H9 (cell line): ENCODE data around the gene RARS2. TPM values are rescaled to one million over a fixed set of nuclear protein-coding genes. Genes with fewer than 3 reads are reported as not detected.

Source experiments
- DNase-seq: peaks from one replicate; pipeline ENCODE4 v3.0.0-alpha.2; 2017
- H2AFZ ChIP-seq: one replicate; pipeline ENCODE4 v1.6.1; 2013; ENCODE audit warnings: mild to moderate bottlenecking, low read length, control low read depth, moderate library complexity
- H2AK5ac ChIP-seq: 2 replicates; pipeline ENCODE4 v1.6.1; 2013; ENCODE audit warnings: low read length, control low read depth, mixed read lengths; ENCODE audit not compliant: insufficient read length
- H2BK120ac ChIP-seq: one replicate; pipeline ENCODE4 v1.6.1; 2013; ENCODE audit warnings: low read depth, mild to moderate bottlenecking, low read length, control low read depth, inconsistent platforms; ENCODE audit not compliant: poor library complexity, severe bottlenecking
- H2BK12ac ChIP-seq: 2 replicates; pipeline ENCODE4 v1.6.1; 2013; ENCODE audit warnings: low read length, control low read depth, mixed read lengths, low read depth; ENCODE audit not compliant: insufficient read length
- H2BK15ac ChIP-seq: 2 replicates; pipeline ENCODE4 v1.6.1; 2013; ENCODE audit warnings: low read depth, low read length, control low read depth
- H2BK20ac ChIP-seq: one replicate; pipeline ENCODE4 v1.6.1; 2013; ENCODE audit warnings: low read depth, mild to moderate bottlenecking, low read length, control low read depth, inconsistent platforms; ENCODE audit not compliant: poor library complexity, severe bottlenecking
- H2BK5ac ChIP-seq: 2 replicates; pipeline ENCODE4 v1.6.1; 2013; ENCODE audit warnings: low read length, control low read depth, mixed read lengths; ENCODE audit not compliant: insufficient read length
- H3K14ac ChIP-seq: 2 replicates; pipeline ENCODE4 v1.6.1; 2013; ENCODE audit warnings: low read length, control low read depth; ENCODE audit not compliant: insufficient read depth
- H3K18ac ChIP-seq: 2 replicates; pipeline ENCODE4 v1.6.1; 2013; ENCODE audit warnings: low read depth, mild to moderate bottlenecking, mixed read lengths, low read length, control low read depth; ENCODE audit not compliant: insufficient read length
- H3K23ac ChIP-seq: 2 replicates; pipeline ENCODE4 v1.6.1; 2013; ENCODE audit warnings: low read length, control low read depth, mixed read lengths, low read depth; ENCODE audit not compliant: insufficient read length
- H3K23me2 ChIP-seq: 2 replicates; pipeline ENCODE4 v1.6.1; 2013; ENCODE audit warnings: low read depth, mild to moderate bottlenecking, mixed read lengths, low read length, control low read depth; ENCODE audit not compliant: insufficient read length, poor library complexity, severe bottlenecking
- H3K27ac ChIP-seq: 2 replicates; pipeline ENCODE4 v1.5.1; 2013; ENCODE audit warnings: low read length, control low read depth, mixed read lengths, low read depth; ENCODE audit not compliant: insufficient read length
- H3K27me3 ChIP-seq: 2 replicates; pipeline ENCODE4 v1.6.1; 2013; ENCODE audit warnings: low read length, control low read depth, inconsistent platforms; ENCODE audit not compliant: insufficient read depth
- H3K4ac ChIP-seq: 2 replicates; pipeline ENCODE4 v1.6.1; 2013; ENCODE audit warnings: low read depth, mild to moderate bottlenecking, control low read depth, inconsistent platforms, low read length, moderate library complexity
- H3K4me1 ChIP-seq: 2 replicates; pipeline ENCODE4 v1.6.1; 2013; ENCODE audit warnings: low read length, control low read depth, inconsistent platforms; ENCODE audit not compliant: insufficient read depth
- H3K4me2 ChIP-seq: 2 replicates; pipeline ENCODE4 v1.6.1; 2013; ENCODE audit warnings: low read length, control low read depth, mixed read lengths; ENCODE audit not compliant: insufficient read length, insufficient read depth
- H3K56ac ChIP-seq: 2 replicates; pipeline ENCODE4 v1.6.1; 2013; ENCODE audit warnings: low read depth, mild to moderate bottlenecking, mixed read lengths, low read length, control low read depth; ENCODE audit not compliant: insufficient read length
- H3K79me1 ChIP-seq: 2 replicates; pipeline ENCODE4 v1.6.1; 2013; ENCODE audit warnings: low read depth, mild to moderate bottlenecking, moderate library complexity, low read length, control low read depth, inconsistent platforms; ENCODE audit not compliant: insufficient read depth, poor library complexity, severe bottlenecking
- H3K79me2 ChIP-seq: 2 replicates; pipeline ENCODE4 v1.6.1; 2013; ENCODE audit warnings: low read length, control low read depth, inconsistent platforms; ENCODE audit not compliant: insufficient read depth
- H3K9ac ChIP-seq: 2 replicates; pipeline ENCODE4 v1.6.1; 2013; ENCODE audit warnings: low read length, control low read depth, mixed read lengths; ENCODE audit not compliant: insufficient read length; ENCODE audit errors: extremely low read depth
- H3K9me3 ChIP-seq: one replicate; pipeline ENCODE4 v1.6.1; 2013; ENCODE audit warnings: low read depth, low read length, inconsistent platforms; ENCODE audit not compliant: control insufficient read depth
- H3T11ph ChIP-seq: one replicate; pipeline ENCODE4 v1.6.1; 2013; ENCODE audit warnings: mild to moderate bottlenecking, low read length, control low read depth, inconsistent platforms
- H4K20me1 ChIP-seq: one replicate; pipeline ENCODE4 v1.6.1; 2013; ENCODE audit not compliant: control insufficient read depth, insufficient read length, insufficient read depth
- H4K5ac ChIP-seq: 2 replicates; pipeline ENCODE4 v1.6.1; 2013; ENCODE audit warnings: low read depth, mild to moderate bottlenecking, mixed read lengths, low read length, control low read depth; ENCODE audit not compliant: insufficient read length
- H4K8ac ChIP-seq: replicated peaks from 2 replicates; pipeline ENCODE4 v1.6.1; 2013; ENCODE audit warnings: low read length, control low read depth, mixed read lengths, low read depth; ENCODE audit not compliant: insufficient read length
- H4K91ac ChIP-seq: 2 replicates; pipeline ENCODE4 v1.6.1; 2013; ENCODE audit warnings: low read depth, mild to moderate bottlenecking, moderate library complexity, mixed read lengths, low read length, control low read depth; ENCODE audit not compliant: insufficient read length
- H3K27ac Mint-ChIP-seq, 3 experiments: 2 replicates in 2 of 3; 3 replicates in 1 of 3; pipeline ENCODE4 v1.8.0; 2020 to 2021; ENCODE audit warnings: mixed read lengths in 3 of 3, mild to moderate bottlenecking in 1 of 3, moderate library complexity in 1 of 3
- H3K27me3 Mint-ChIP-seq: 2 replicates; pipeline ENCODE4 v1.8.0; 2021; ENCODE audit warnings: low read depth, mild to moderate bottlenecking, moderate library complexity, mixed read lengths
- H3K36me3 Mint-ChIP-seq, 3 experiments: 2 replicates in 2 of 3; 3 replicates in 1 of 3; pipeline ENCODE4 v1.8.0; 2020 to 2021; ENCODE audit warnings: low read depth in 3 of 3, mixed read lengths in 3 of 3; ENCODE audit not compliant: insufficient read depth in 1 of 3
- H3K4me1 Mint-ChIP-seq, 2 experiments: 2 replicates each; pipeline ENCODE4 v1.8.0; 2020; ENCODE audit warnings: mixed read lengths in 2 of 2
- H3K4me3 Mint-ChIP-seq, 2 experiments: 2 replicates in 1 of 2; 3 replicates in 1 of 2; pipeline ENCODE4 v1.8.0; 2020 to 2021; ENCODE audit warnings: mild to moderate bottlenecking in 2 of 2, mixed read lengths in 2 of 2, moderate library complexity in 1 of 2
- H3K9me3 Mint-ChIP-seq, 2 experiments: 2 replicates in 1 of 2; 3 replicates in 1 of 2; pipeline ENCODE4 v1.8.0; 2020; ENCODE audit warnings: mild to moderate bottlenecking in 2 of 2, mixed read lengths in 2 of 2, moderate library complexity in 1 of 2
- WGBS: extraction: QIAGEN DNeasy Blood & Tissue Kit; methylation state at CpG from one replicate; pipeline ENCODE4 v1.1.7; 2013; ENCODE audit warnings: missing lambda C conversion rate, low lambda C conversion rate, mixed read lengths; ENCODE audit not compliant: insufficient read length; ENCODE audit errors: extremely low coverage; 5-methylcytosine and 5-hydroxymethylcytosine counted together
- total RNA-seq: library from RNA; stranded (reverse); gene quantifications from 2 replicates; pipeline ENCODE4 v1.2.1, GENCODE V29; 2021
- TF ChIP-seq, protein P1 (sequence below): fragments of 200-600 bp; sonication (generic); conservative IDR thresholded peaks from 3 replicates; pipeline ENCODE4 v1.8.0; 2021; ENCODE audit warnings: antibody characterized with exemption, mild to moderate bottlenecking

RARS2 gene
- total RNA-seq, 1 experiment from 2014 or later = 45.1 TPM

DNA sequence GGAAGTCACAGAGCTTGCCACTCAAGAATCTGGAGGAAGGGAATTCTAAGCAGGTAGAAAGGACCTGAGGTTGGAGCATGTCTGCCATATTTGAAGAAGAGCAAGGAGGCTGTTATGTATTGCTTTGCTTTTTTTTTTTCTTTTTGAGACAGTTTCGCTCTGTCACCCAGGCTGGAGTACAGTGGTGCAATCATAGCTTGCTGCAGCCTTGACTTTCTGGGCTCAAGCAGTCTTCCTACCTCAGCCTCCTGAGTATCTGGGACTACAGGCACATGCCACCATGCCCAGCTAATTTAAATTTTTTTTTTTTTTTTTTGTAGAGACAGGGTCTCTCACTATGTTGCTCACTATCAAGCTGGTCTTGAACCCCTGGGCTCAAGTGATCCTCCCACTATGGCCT lies 41.0 kb upstream of the RARS2 start:
- Histone ChIP-seq H3K9ac (no peak overlapping the region), H3K23me2 (no peaks in the 10 kb centered on the region), H2BK120ac (no peak overlapping the region), H4K8ac (no peak overlapping the region), H3K4ac (no peak overlapping the region), H4K91ac (no peak overlapping the region), H2AFZ (no peak overlapping the region), H3K18ac (no peak overlapping the region), H3K4me2 (no peak overlapping the region), H4K20me1 (no peaks in the 10 kb centered on the region), H4K5ac (no peak overlapping the region), H2BK5ac (no peak overlapping the region), H3K23ac (no peak overlapping the region), H3K27me3 (no peaks in the 10 kb centered on the region; the same call in 1 of the 2 replicates), H3K27ac (no peak overlapping the region), H3K14ac (no peak overlapping the region), H2BK15ac (no peak overlapping the region), H2BK12ac (no peak overlapping the region), H3K79me1 (no peaks in the 10 kb centered on the region), H2BK20ac (no peak overlapping the region), H3K9me3 (no peaks in the 10 kb centered on the region), H3K79me2 (no peaks in the 10 kb centered on the region), H3K56ac (no peak overlapping the region), H3T11ph (no peak overlapping the region), H3K4me1 (no peaks in the 10 kb centered on the region), H2AK5ac (no peak overlapping the region)
- no CpG with 5 or more reads among the region's 1 CpG for WGBS
- no peak for DNase-seq
- Mint-ChIP-seq H3K27ac (no peak overlapping the region; a peak in 2 of 7 replicates), H3K36me3 (peaks cover 7 to 43% (median 26%) of the 10 kb centered on the region in 3 experiments; a peak in 6 of 7 replicates), H3K4me1 (peaks cover 7 to 13% of the 10 kb centered on the region in 2 experiments; a peak in 3 of 4 replicates), H3K9me3 (no peaks in the 10 kb centered on the region), H3K27me3 (no peaks in the 10 kb centered on the region), H3K4me3 (no peak overlapping the region)
- TF ChIP-seq, protein P1, sequence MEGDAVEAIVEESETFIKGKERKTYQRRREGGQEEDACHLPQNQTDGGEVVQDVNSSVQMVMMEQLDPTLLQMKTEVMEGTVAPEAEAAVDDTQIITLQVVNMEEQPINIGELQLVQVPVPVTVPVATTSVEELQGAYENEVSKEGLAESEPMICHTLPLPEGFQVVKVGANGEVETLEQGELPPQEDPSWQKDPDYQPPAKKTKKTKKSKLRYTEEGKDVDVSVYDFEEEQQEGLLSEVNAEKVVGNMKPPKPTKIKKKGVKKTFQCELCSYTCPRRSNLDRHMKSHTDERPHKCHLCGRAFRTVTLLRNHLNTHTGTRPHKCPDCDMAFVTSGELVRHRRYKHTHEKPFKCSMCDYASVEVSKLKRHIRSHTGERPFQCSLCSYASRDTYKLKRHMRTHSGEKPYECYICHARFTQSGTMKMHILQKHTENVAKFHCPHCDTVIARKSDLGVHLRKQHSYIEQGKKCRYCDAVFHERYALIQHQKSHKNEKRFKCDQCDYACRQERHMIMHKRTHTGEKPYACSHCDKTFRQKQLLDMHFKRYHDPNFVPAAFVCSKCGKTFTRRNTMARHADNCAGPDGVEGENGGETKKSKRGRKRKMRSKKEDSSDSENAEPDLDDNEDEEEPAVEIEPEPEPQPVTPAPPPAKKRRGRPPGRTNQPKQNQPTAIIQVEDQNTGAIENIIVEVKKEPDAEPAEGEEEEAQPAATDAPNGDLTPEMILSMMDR = no peak
